Smooth muscle cell of the brain vasculature (primary cell): ENCODE results near the gene KY.

ENCODE experiments used
- DNase-seq: peaks from one replicate; pipeline ENCODE4 v3.0.0-alpha.2; 2012; ENCODE audit warnings: low read depth, low spot score

Gene KY

DNA sequence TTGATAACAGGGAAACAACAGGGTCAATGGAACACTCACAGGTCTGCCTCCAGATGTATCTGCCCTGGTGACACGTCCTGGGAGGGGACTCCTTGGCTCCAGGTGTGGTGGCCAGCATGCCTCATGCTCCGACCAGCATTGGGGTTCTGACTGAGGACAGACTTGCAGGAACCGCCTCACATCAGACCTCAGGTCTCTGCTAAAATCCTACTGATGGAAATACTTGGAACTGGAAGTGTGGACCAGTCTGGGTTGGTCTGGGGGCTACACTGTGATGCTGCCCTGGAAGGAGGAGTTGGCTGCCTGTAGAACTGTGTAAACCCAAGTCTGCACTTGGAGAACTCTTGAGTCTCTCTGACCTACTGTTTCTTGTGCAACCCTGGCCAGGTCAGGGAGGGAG, 17.1 kb upstream of the KY start:
- DNase-seq, result no peak

DNA sequence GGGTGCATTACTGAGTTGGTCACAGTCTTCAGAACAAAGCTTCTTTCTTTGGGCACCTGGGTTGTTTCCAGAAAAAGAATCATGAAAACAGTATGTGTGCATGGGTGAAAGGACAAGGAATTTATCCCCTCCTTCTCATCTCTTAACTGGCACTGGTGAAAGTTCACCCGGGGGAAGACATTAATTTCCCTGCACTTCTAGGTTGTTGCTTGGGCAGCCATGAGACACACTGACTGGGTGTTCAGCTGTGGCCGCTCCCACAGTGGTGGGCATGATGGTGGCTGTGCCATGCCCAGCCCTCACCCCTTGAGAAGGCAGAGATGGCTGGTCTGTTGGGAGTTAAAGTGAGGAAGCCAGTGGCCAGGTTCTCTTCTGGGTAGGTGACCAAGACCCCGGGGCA, 16.6 kb upstream of the KY start:
- no peak for DNase-seq

DNA sequence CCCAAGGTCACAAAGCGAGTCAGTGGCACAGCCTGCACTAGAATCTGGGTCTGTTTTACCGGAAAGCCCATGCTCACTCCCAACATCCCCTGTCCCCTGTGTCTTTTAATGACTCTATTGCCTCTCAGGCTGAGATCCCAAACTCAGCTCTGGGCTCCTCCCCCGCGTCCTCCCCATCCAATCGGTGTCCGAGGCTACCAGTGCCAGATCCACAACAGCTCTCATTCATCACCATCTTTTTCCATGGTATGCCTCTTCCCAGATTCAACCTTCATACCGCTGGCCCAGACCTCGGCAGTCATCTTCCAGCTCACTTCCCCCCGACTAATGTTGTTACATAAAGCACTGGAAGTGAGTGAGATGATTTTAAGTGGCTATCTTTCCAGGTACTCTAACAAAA, 16.1 kb upstream of the KY start:
- DNase-seq, result no peak

- no peak for DNase-seq
Measured at GRCh38 chr3:134666466-134666865, 15.6 kb upstream of the KY start.

DNA sequence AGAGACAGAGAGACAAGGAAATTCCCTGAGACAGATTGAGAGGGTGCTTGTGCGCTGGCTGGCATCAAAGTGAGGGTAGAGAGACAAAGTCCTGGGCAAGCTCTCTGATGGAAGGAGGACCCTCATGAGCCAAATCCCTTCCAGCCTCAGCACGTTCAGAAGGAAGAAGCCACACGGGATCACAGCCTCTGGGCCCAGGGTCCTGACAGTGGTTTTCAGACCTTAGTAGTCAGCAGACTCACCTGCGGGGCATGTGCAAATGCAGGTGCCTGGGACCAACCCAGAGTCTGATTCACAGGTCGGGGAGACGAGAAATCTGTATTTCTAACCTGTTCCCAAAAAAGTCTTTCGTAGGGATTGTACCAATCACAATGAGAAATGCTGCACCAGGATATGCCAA, 15.2 kb upstream of the KY start:
- no peak for DNase-seq

DNA sequence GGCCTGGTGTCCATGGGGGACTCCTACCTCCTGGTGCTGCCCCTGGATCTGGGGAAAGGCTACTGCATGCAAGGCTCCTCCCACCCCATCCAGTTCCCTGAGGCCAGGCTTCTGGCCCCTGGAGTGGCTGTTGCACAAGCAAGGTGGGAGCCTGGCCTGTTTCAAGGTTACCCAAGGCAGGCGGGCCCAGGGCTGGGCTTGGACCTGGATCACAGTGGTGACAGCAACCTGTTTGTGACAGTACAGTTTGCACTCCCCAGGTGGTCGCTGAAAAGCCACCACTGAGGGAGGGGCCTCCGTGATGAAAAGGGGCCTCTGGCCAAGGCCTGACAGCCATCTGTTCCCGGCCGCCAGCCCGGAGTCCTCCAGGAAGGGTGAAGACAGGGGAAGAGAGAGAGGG, 14.4 kb upstream of the KY start:
- DNase-seq, result no peak

DNA sequence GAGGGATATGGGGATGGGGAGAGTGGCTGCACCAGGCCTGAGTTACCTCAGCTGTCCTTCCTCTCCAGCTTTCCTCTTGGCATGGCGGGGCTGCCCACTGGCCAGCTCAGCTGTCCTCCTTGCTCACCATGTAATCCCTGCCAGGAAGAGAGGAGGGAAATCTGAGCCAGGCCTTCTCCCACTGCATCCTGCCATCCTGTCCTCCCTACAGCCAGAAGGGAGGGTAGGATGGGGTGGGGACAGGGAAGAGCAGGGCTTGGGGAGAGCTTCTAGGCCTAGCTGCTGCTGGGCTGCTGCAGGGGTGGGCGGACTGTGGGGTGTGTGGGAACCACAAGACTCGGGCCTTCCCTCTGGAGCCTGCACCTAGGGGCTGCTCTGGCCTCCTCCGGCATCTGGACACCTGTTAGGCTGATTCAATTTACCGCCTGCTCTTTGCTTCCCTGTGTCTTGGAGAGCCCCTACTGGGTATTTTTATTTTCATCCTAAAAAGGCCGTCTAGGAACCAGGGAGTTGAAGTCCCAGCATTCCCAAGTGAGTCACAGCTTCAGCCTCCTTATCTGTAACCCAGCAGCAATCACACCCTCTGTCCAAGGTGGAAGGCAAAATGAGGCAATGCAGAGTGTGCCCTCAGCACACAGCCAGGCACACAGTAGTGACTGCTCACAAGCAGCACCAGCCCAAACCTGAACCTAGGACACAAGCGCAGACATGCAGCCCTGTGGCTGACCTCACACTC, 13.1 kb upstream of the KY start:
- no peak for DNase-seq

DNA sequence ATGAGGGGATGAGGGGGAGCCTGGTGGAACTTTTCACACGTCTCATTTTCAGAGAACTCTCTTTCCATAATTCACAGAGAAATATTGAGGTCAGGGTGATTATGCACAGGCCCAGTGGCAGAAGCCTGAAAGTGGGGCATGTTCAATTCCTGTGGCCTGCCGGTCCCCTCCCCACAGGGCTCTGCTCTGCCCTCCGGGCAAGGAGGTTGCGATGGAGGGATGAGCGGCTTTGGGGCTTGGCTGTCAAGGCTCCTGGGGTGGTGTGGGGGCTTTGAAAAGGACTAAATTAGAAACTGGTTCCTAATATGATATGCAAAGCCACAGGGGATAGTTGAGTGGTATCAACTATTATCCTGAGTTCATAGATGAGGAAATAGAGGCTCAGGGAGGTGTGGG, 9.2 kb upstream of the KY start:
- no peak for DNase-seq

DNA sequence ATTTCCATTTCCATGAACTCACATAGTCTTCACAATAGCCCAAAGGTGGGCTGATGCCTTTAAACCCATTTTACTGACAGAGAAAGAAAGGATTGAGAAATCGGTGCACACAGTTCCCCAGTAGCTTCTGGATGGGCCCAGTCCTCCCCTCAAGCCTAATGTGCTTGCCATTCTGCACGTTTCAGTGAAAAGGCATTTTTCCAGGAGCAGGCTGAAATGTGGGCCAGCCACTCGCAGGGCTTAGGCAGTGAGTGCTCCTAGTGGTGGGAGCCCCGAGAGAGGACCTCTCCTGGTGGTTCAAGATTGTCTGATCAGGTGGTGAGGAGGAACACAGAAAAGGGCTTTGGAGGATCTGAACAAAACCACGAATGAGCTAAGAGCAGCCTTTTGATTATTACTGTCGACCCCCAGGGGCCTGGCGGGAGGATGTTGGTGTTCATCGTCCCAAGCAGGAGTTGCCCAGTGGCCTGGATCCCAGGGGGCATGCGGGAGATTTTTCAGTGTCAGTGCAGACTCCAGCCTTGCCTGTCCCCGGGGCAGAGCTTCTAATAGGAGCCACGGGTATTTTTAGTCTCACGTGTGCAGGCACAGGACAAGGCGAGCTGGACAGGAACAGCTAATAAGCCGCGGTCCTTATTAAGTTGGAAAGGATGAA, 8.7 kb upstream of the KY start:
- no peak for DNase-seq

DNA sequence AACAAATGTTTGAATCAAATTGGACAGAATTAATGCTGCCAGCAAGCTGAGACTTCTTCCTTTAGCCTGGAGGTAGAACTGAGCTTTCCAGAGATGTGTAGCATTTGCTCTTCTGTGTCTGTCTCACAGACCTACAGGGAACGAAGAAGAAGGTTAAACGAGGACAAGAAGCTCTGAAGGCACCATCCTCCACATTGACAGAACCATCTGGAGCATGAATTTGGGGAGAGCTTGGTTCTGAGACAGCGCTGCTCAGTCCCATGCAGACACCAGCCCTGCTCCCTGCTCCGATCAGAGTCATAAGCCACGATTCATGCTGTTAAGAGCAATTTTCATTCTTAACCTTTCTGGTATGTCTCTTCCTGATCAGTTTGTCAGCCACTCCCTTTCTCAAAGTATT, 7.7 kb upstream of the KY start:
- DNase-seq, result no peak

DNA sequence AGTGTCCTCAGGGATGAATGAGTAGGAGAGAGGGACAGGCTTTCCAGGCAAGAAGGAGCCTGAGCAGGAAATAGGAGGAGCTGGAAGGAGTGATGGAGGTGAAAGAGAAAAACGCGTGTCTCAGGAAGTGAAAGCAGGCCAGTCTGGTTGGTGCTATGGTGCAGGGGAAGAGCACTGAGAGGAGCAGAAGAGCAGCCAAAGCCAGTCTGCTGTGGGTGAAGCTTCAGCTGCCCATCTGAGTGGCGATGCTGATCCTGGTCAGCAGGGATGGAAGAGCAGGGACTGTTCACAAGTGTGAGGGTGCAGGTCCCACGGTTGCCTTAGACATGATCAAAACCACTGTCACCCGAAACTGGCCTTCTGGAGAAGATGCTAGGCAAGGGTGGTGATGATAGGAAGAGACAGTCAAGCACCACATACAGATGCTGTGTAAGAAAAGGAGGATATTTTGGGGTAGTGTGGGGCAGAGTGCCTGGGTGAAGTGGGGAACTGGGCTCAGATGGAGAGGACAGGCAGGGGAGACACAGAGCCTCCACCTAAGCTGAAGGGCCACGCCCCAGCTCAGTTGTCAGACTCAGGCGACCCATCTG, 5.5 kb upstream of the KY start:
- no peak for DNase-seq

DNA sequence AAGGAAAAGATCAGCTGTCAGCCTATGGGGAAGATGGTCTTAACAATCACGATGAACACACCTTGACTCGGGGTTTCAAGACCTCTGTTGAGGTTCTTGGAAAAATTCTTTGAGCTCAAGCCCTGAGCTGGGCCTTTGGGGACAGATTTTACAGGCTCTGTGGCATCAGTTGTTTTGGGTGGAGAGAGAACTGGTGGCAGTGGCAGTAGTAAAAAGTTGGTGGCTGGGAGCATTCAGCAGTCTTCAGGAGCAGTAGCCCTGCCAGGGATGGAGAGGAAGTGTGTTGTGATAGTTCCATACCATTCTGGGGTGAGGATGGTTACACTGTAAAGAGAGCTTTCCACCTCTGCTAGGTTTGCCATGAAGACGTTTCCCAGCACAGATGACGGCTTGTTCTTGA, 4.9 kb upstream of the KY start:
- DNase-seq, result no peak

- DNase-seq, result no peak
Measured at GRCh38 chr3:134654031-134654430, 3.2 kb upstream of the KY start.

GRCh38 chr3:134652886-134653630, 2.2 kb upstream of the KY start:
- no peak for DNase-seq

DNA sequence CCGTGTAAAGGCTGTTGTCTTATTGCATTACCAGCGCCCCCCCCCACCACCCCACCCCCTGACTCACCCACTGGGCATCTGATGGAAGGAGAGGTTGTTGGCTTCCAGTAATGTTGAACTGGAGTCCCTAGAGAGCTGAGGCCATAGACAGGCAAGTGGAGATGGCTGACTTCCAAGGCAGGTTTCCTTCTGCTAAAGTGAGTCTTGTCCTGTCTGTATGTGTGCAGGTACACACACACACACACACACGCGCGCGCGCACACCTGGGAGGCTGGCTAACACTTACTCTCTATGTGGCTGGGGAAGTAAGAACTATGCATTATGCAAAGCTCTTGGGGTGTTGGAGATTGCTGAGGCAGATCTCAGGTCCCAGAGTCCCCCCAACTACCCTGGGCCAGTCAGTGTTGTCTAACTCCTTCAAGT, 1.6 kb upstream of the KY start:
- no peak for DNase-seq

GRCh38 chr3:134651347-134652041, 672 bp upstream of the KY start:
- no peak for DNase-seq

DNA sequence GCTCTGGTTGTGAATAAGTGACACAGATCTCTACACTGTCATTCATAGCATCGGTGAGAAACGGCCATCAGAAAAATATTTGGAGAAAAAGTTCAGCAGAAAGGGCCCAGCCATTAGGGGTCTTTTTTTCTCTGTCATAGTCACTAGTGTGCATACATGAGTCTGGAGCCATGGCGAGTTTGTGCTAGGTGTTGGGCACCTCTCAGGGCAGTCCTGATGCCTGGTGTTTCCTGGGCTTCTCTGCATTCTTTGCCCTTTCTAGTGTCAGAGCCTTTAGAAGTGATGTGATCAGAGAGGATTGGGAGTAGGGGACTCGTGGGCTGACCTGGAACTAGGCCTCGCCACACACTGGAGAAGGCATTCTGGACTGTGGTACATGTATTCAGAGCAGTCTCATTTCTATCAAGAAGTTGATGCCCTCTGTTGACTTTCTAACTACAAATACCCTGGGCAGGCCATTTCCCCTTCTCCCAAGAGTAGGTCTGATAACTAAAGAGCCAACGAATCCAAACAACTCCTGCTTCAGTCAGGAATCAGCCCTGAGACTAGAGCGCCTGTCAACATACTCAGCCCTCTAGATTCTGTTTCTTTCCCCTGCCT, 1.6 kb downstream of the KY start:
- no peak for DNase-seq

DNA sequence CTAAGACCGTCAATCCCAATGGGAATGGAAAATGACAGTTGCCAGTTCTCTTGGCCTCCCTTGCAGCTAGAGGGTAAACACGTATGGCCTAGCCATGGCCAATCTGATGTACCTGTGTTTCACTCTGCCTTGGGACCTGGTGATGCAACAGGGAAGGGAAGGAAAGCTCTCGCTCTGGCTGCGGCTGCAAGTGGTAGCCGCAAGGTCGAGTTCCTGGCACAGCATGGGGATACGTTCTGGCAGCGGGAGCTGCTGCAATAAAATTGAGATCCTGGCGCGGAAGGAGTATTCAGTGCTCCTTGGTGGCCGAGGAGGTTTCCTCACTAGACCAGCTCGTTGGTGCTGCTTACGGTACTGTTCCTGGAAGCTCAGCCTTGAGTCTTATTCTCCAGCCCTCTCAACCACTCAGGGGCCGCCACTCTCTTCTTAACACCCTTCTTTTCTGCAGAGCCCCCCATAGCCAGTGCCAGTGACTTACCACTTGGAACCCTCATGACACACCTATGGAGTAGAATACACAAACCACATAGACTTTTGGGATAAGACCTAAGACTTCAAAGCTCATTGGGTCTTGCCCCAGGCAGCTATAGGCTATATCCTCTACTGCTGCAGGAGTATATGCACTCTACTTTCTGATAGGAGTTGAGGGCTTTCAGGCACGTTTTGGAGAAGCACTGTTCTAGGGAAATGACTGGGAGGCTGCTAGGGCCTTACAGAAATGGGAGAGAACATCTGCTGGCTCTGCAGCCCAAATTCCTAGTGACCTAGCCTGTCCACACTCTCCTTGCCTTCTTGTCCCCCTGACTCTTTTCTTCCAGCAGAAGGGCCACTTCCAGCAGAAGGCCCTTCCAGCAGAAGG, 2.7 kb downstream of the KY start:
- DNase-seq, result no peak

- no peak for DNase-seq
Measured at GRCh38 chr3:134646086-134646485, 4.7 kb downstream of the KY start.

- no peak for DNase-seq
Measured at GRCh38 chr3:134645515-134645914, 5.3 kb downstream of the KY start.
